K562 (cell line): ENCODE measurements around the gene TMEM53. TPM values are rescaled to one million over a fixed set of nuclear protein-coding genes. Genes with fewer than 3 reads are reported as not detected.

Experiments
- CCNT2 ChIP-seq: IDR thresholded peaks from 2 replicates; pipeline ENCODE4 v1.6.1; 2011; ENCODE audit warnings: borderline replicate concordance, low read depth, mild to moderate bottlenecking, moderate library complexity, mixed read lengths, low read length; ENCODE audit not compliant: insufficient read length; ENCODE audit errors: extremely low read depth
- ETS1 ChIP-seq: conservative IDR thresholded peaks from 2 replicates; pipeline ENCODE4 v1.6.1; 2011; ENCODE audit warnings: low read depth, mild to moderate bottlenecking, low read length; ENCODE audit not compliant: control insufficient read depth
- FOXM1 ChIP-seq, 2 experiments: fragments of 450-650 bp in 1 of 2; sonication (generic) in 1 of 2; formaldehyde crosslinking in 1 of 2; IDR thresholded peaks; 2 replicates each; pipeline versions ENCODE4 v1.6.1 to v1.9.0; 2017 to 2022; ENCODE audit warnings: low read depth in 2 of 2, mild to moderate bottlenecking in 2 of 2, missing genetic modification reagents in 1 of 2, moderate library complexity in 1 of 2
- IRF1 ChIP-seq: sonication (generic); formaldehyde crosslinking; IDR thresholded peaks from 2 replicates; pipeline ENCODE4 v1.8.0; 2022; ENCODE audit warnings: missing genetic modification reagents, mild to moderate bottlenecking, borderline replicate concordance
- MECOM ChIP-seq: fragments of 250-450 bp; sonication (Bioruptor Pico); IDR thresholded peaks from 2 replicates; pipeline ENCODE4 v1.8.0; 2022; ENCODE audit warnings: inconsistent platforms
- SAP30 ChIP-seq: fragments of 200-600 bp; sonication (generic); IDR thresholded peaks from 2 replicates; pipeline ENCODE4 v1.6.1; 2012; ENCODE audit warnings: borderline replicate concordance, low read depth, mild to moderate bottlenecking, moderate library complexity, low read length, control low read depth, inconsistent platforms; ENCODE audit not compliant: insufficient read depth, poor library complexity, severe bottlenecking
- polyA plus RNA-seq, 8 experiments: library from polyadenylated mRNA; depleted of rRNA in 4 of 8; stranded (reverse) in 5 of 8; unstranded in 3 of 8; fragments of >200 nt; fragmentation: Nextera tagmentation in 2 of 8; fragmentation: Illumina TruSeq in 1 of 8; extraction: Ambion mirVana in 2 of 8; extraction: Trizol in 1 of 8; gene quantifications; 2 replicates each; pipeline versions ENCODE4 v1.2.1 to v1.2.3, GENCODE V29; 2011 to 2014; ENCODE audit warnings: inconsistent platforms in 1 of 8, missing spikeins in 1 of 8
- total RNA-seq, 7 experiments: library from RNA; depleted of rRNA in 6 of 7; stranded (reverse); fragments of >200 nt in 6 of 7; fragmentation: Illumina TruSeq in 2 of 7; extraction: Trizol in 2 of 7; gene quantifications; 2 replicates each; pipeline versions ENCODE4 v1.2.1 to v1.2.3, GENCODE V29; 2011 to 2021; ENCODE audit warnings: low replicate concordance in 1 of 7

Gene TMEM53
- total and polyA plus RNA-seq, 9 of the 15 experiments (the other 6 are each of a cell fraction or from before 2014, with no cell fraction given): 0.23 to 3.7 (median 2.0) TPM

GRCh38 chr1:44674113-44675000 is at the start of gene TMEM53, which contains the start of gene ARMH1 (continued):
- TF ChIP-seq IRF1 (no peak), SAP30 (no peak), MECOM (peak; percentile 48; the same call in 1 of the 2 replicates), ETS1 (0 out of 2 replicates have a peak, but pooled peaks have one; percentile 47), FOXM1 (IDR thresholded peaks at IDR 0.05; ENCODE audit: low read depth) (no peak), FOXM1 (CRISPR knock-in tag; IDR thresholded peaks at IDR 0.05; ENCODE audit: low read depth) (no peak), CCNT2 (peak; percentile 46)
